Body of pancreas (tissue), 4 donors: Measurements from ENCODE around the gene CAMTA1.

Experiments
- CTCF ChIP-seq, 7 experiments: fragments of 450-650 bp in 4 of 7; fragments of 200-600 bp in 3 of 7; sonication (generic) in 3 of 7; IDR thresholded peaks; one replicate each; pipeline ENCODE4 v1.5.1; 2016 to 2019; ENCODE audit warnings: antibody characterized with exemption in 7 of 7
- POLR2A ChIP-seq, 3 donors: fragments of 450-650 bp; IDR thresholded peaks; one replicate each; pipeline ENCODE4 v1.6.1; 2016; ENCODE audit warnings: antibody characterized with exemption in 3 of 3, mild to moderate bottlenecking in 2 of 3

- TF ChIP-seq CTCF (IDR thresholded peaks at IDR 0.05) = no peak
- no peak for TF ChIP-seq POLR2A (IDR thresholded peaks at IDR 0.05)
These were observed 47.4 kb downstream of the CAMTA1 start for GRCh38 chr1:6832531-6833188.
